HepG2 (cell line): ENCODE data around the gene SHROOM1. TPM values are rescaled to one million over a fixed set of nuclear protein-coding genes. Genes with fewer than 3 reads are reported as not detected.

Experiments used
- CHD4 ChIP-seq: fragments of 200-600 bp; sonication (generic); IDR thresholded peaks from 2 replicates; pipeline ENCODE4 v1.7.0; 2017; ENCODE audit warnings: mild to moderate bottlenecking, low read length, borderline replicate concordance
- JUN ChIP-seq: sonication (generic); formaldehyde crosslinking; IDR thresholded peaks from 2 replicates; pipeline ENCODE4 v1.4.0; 2020; ENCODE audit warnings: mild to moderate bottlenecking, missing genetic modification reagents
- NFE2L2 ChIP-seq: fragments of 150-350 bp; IDR thresholded peaks from 2 replicates; pipeline ENCODE4 v1.6.1; 2014; ENCODE audit warnings: low read length
- PHF21A ChIP-seq: sonication (generic); formaldehyde crosslinking; IDR thresholded peaks from 2 replicates; pipeline ENCODE4 v1.5.0; 2020; ENCODE audit warnings: mild to moderate bottlenecking, missing genetic modification reagents
- POLR2AphosphoS5 ChIP-seq: IDR thresholded peaks from 2 replicates; pipeline ENCODE4 v1.6.1; 2012; ENCODE audit warnings: low read depth, low read length
- PRDM10 ChIP-seq: sonication (generic); formaldehyde crosslinking; IDR thresholded peaks from 2 replicates; pipeline ENCODE4 v1.4.0; 2020; ENCODE audit warnings: low read depth, missing genetic modification reagents
- RBFOX2 ChIP-seq: fragments of 200-400 bp; formaldehyde crosslinking; IDR thresholded peaks from 2 replicates; pipeline ENCODE4 v1.6.1; 2017; ENCODE audit warnings: low read depth, mild to moderate bottlenecking, low read length
- RELA ChIP-seq: sonication (generic); formaldehyde crosslinking; IDR thresholded peaks from 2 replicates; pipeline ENCODE4 v1.4.0; 2020; ENCODE audit warnings: missing genetic modification reagents
- SAP130 ChIP-seq: IDR thresholded peaks from 2 replicates; pipeline ENCODE4 v1.6.1; 2016; ENCODE audit warnings: low read depth
- TERF1 ChIP-seq: sonication (generic); formaldehyde crosslinking; IDR thresholded peaks from 2 replicates; pipeline ENCODE4 v1.8.0; 2022; ENCODE audit warnings: mild to moderate bottlenecking, missing genetic modification reagents, moderate library complexity
- ZFP1 ChIP-seq: IDR thresholded peaks from 2 replicates; pipeline ENCODE4 v1.6.1; 2016
- ZNF687 ChIP-seq: sonication (generic); formaldehyde crosslinking; IDR thresholded peaks from 2 replicates; pipeline ENCODE4 v1.5.1; 2020; ENCODE audit warnings: mild to moderate bottlenecking, missing genetic modification reagents, moderate library complexity
- ZNF7 ChIP-seq: IDR thresholded peaks from 2 replicates; pipeline ENCODE4 v1.6.1; 2016; ENCODE audit warnings: missing biosample characterization, missing genetic modification reagents
- polyA plus RNA-seq, 8 experiments: library from polyadenylated mRNA; depleted of rRNA in 3 of 8; stranded (reverse) in 7 of 8; unstranded in 1 of 8; fragments of >200 nt; fragmentation: Illumina TruSeq in 4 of 8; extraction: Trizol in 4 of 8; gene quantifications; 2 replicates each; pipeline versions ENCODE4 v1.2.1 to v1.2.3, GENCODE V29; 2011 to 2016; ENCODE audit warnings: low read depth in 4 of 8, missing spikeins in 1 of 8, mixed read lengths in 1 of 8; ENCODE audit not compliant: insufficient read depth in 1 of 8
- total RNA-seq, 5 experiments: library from RNA; depleted of rRNA; stranded (reverse); fragments of >200 nt; fragmentation: Illumina TruSeq; extraction: Trizol; gene quantifications; 2 replicates each; pipeline ENCODE4 v1.2.3, GENCODE V29; 2016; ENCODE audit warnings: low read depth in 1 of 5
- TF ChIP-seq, protein P1 (sequence below): sonication (generic); formaldehyde crosslinking; IDR thresholded peaks from 2 replicates; pipeline ENCODE4 v1.9.0; 2021; ENCODE audit warnings: missing genetic modification reagents, mild to moderate bottlenecking, borderline replicate concordance
- TF ChIP-seq, protein P2 (sequence below): IDR thresholded peaks from 2 replicates; pipeline ENCODE4 v1.6.1; 2016; ENCODE audit warnings: control low read depth
- TF ChIP-seq, protein P3 (sequence below): sonication (generic); formaldehyde crosslinking; IDR thresholded peaks from 2 replicates; pipeline ENCODE4 v1.8.0; 2022; ENCODE audit warnings: missing genetic modification reagents, low read depth, mild to moderate bottlenecking, borderline replicate concordance

SHROOM1 gene
- total and polyA plus RNA-seq, 2 of the 13 experiments (the other 11 are each of a cell fraction or from before 2014, with no cell fraction given) = 18.2 to 25.7 TPM

- TF ChIP-seq ZNF687 (CRISPR knock-in tag) = no peak
- no peak for TF ChIP-seq CHD4
- TF ChIP-seq, protein P1, sequence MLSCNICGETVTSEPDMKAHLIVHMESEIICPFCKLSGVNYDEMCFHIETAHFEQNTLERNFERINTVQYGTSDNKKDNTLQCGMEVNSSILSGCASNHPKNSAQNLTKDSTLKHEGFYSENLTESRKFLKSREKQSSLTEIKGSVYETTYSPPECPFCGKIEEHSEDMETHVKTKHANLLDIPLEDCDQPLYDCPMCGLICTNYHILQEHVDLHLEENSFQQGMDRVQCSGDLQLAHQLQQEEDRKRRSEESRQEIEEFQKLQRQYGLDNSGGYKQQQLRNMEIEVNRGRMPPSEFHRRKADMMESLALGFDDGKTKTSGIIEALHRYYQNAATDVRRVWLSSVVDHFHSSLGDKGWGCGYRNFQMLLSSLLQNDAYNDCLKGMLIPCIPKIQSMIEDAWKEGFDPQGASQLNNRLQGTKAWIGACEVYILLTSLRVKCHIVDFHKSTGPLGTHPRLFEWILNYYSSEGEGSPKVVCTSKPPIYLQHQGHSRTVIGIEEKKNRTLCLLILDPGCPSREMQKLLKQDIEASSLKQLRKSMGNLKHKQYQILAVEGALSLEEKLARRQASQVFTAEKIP (CRISPR knock-in tag) = no peak
- peak; percentile 71; the same call in 1 of the 2 replicates for TF ChIP-seq ZNF7 (CRISPR knock-in tag)
- no peak for TF ChIP-seq TERF1
- TF ChIP-seq SAP130 (CRISPR knock-in tag) = peak; percentile 74
- peak; percentile 38; the same call in 1 of the 2 replicates for TF ChIP-seq PRDM10 (CRISPR knock-in tag)
- no peak for TF ChIP-seq NFE2L2
- TF ChIP-seq POLR2AphosphoS5 = peak; percentile 64
- peak; percentile 91 for TF ChIP-seq PHF21A (CRISPR knock-in tag)
- no peak for TF ChIP-seq RELA (CRISPR knock-in tag)
- TF ChIP-seq JUN (CRISPR knock-in tag) = peak; percentile 13; the same call in 1 of the 2 replicates
- TF ChIP-seq ZFP1 = no peak
- peak; percentile 44; the same call in 1 of the 2 replicates for TF ChIP-seq RBFOX2
- TF ChIP-seq, protein P2, sequence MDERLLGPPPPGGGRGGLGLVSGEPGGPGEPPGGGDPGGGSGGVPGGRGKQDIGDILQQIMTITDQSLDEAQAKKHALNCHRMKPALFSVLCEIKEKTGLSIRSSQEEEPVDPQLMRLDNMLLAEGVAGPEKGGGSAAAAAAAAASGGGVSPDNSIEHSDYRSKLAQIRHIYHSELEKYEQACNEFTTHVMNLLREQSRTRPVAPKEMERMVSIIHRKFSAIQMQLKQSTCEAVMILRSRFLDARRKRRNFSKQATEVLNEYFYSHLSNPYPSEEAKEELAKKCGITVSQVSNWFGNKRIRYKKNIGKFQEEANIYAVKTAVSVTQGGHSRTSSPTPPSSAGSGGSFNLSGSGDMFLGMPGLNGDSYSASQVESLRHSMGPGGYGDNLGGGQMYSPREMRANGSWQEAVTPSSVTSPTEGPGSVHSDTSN = no peak
- TF ChIP-seq, protein P3, sequence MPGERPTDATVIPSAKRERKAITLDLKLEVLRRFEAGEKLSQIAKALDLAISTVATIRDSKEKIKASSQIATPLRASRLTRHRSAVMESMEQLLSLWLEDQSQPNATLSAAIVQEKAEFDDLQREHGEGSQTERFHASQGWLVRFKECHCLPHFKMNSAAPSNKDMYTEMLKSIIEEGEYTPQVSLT = no peak
Measured at GRCh38 chr5:132839426-132840301, 9.2 kb upstream of the SHROOM1 start (continued).
